Activated CD8-positive, alpha-beta memory T cell treated with anti-CD3 and anti-CD28 coated beads, Interleukin-2, amount 50 U/mL, for 1 hour (primary cell): ENCODE results near the gene ANKUB1.

Source experiments
- DNase-seq: peaks from one replicate; pipeline ENCODE4 v3.0.0-alpha.2; 2020; ENCODE audit errors: extremely low read depth

The ANKUB1 gene

GRCh38 chr3:149763565-149764195 is 28.7 kb downstream of the ANKUB1 start:
- no peak for DNase-seq

DNA sequence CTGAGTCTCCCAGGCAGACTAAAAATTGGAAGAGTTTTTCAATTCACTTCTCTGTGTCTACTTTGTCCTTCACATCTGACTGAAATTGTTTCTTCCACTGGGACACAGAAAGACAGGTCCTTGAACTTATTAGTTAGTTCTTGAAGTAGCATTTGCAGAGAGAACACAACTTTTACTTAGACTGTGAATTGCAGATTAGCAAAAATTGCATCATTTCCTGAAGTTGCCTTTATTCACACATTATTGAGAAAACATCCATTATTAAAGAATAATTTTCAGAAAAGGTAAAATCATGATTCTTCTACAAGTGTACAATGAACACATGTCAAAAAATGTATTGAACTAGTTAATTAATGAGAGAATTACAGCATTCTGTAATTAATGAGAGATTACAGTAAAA is 38.6 kb downstream of the ANKUB1 start:
- no peak for DNase-seq

DNA sequence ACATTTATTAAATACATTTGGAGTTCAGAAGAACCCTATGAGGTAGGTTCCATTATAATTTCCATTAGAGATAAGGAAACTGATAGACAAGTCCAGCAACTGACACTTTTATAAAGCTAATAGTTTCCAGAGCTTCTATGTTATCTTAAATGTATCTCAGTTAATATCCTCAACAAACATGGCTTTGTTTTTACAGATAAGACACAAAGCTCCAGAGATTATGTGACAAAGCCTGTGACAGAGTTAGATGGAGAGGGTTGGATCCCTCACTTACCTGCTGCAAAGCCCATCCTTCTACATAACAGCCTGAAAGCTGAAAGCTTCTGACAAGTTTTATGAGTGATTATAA is 39.6 kb downstream of the ANKUB1 start:
- DNase-seq: no peak

GRCh38 chr3:149752051-149752787 is 40.1 kb downstream of the ANKUB1 start, which contains the start of gene COMMD2:
TSS of gene COMMD2 (minus strand) at chr3:149752489. CDS start at chr3:149752444, 45 bp downstream.
- peak; percentile 24 for DNase-seq

GRCh38 chr3:149751551-149751950 is 40.8 kb downstream of the ANKUB1 start:
- DNase-seq: no peak

- no peak for DNase-seq
Observed at GRCh38 chr3:149744606-149745005, 47.7 kb downstream of the ANKUB1 start.

DNA sequence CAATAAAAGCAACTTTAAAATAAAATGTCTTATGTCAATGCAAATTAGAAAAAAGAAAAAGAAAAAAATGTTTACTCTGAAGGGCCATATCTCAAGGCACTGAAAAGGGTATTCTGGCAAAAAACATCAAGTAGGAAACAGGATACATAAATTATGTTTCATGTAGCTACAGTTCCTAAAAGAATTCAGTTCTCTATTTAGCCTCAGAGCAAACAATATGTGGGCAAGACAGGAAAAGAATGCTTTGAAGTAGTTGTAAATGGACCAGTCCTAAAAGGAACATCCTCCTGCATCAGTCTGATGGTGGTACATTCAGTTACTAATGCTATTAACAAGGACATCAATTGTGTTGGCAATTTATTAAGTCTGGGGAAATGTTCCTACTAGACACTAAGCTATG is 48.2 kb downstream of the ANKUB1 start:
- no peak for DNase-seq

- DNase-seq: no peak
Observed at GRCh38 chr3:149739396-149739795, 53.0 kb downstream of the ANKUB1 start.

- no peak for DNase-seq
Observed at GRCh38 chr3:149738876-149739275, 53.5 kb downstream of the ANKUB1 start.

- DNase-seq: no peak
Observed at GRCh38 chr3:149736953-149737205, 55.5 kb downstream of the ANKUB1 start.

- DNase-seq: no peak
Observed at GRCh38 chr3:149736175-149736952, 56.0 kb downstream of the ANKUB1 start.

DNA sequence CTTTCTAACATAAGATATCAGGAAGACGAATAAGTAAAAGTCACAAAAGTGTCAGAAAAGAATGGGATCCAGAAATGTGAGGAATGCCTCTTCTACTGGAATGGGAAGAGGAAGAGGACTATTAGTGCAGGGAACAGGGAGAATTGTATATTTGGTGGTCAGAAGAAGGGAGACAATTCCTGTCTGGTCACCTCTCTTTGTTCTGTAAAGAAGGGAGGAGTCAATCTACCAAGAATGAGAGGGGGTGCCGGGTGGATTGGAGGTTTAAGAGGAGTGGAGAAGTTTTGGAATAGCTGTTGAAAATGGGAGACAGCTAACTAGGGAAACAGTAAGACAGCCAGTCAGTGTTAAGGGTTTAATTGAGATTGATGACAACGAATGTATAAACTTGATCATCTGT is 60.1 kb downstream of the ANKUB1 start:
- no peak for DNase-seq

- no peak for DNase-seq
Observed at GRCh38 chr3:149727656-149728055, 64.7 kb downstream of the ANKUB1 start.

GRCh38 chr3:149726716-149727407 is 65.5 kb downstream of the ANKUB1 start:
- no peak for DNase-seq

- DNase-seq: no peak
Observed at GRCh38 chr3:149723781-149724180, 68.6 kb downstream of the ANKUB1 start.

DNA sequence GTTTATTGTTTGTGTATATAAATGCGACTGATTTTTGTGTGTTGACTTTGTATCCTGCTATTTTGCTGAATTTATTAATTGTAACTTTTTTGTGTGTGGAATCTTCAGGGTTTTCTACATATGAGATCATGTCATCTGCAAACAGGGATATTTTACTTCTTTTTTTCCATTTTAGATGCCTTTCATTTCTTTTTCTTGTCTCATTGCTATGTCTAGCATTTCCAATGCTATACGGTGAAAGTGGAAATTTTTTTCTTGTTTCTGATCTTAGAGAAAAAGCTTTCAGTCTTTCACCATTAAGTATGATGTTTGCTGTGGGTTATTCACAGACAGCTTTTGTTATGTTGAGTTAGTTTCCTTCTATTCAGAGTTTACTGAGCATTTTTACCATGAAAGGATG is 71.4 kb downstream of the ANKUB1 start:
- DNase-seq: no peak

DNA sequence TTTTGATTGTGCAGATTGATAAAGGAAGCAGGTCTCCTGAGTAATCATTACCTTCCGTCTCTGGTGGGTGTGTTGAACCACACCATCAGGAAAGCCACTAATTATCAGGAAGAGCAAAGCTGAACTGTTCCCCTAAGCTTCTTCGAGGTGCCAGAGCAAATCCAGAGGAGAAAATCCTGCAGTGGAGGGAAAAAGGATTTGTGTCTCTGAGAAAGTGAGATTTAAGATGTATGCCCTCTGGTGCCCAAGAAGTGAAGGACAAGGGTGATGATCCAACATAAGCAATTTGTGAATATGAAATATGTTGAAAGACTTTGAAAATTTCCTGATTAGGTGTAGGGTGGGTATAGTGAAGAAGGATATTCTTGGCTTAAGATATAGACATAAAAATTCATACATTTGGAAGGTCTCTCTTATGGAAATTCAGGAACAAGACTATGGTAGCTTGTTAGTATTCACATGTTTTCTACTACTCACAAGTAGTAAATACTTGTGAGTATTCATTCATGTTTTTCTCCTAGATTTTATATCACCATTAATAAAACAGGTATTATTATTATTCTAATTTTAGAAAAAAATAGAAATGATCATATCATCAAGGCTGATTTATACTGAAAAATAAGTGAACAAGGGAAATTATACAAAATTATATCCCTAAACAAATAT is 74.8 kb downstream of the ANKUB1 start:
- DNase-seq: no peak

DNA sequence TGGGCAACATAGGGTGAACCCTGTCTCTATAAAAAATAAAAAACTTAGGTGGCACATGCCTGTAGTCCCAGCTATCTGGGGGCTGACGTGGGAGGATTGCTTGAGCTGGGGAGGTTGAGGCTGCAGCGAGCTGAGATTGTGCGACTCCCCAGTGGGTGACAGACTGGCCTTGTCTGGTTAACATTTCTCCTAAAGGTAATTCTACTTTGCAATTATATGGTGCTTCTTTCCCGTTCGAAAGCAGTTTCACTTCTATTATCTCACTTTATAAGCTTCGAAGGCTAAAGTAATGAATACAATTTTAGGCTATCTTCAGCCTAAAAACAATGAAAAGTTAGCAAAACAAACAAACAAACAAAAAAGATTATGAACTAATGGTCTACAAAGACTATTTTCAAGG is 75.4 kb downstream of the ANKUB1 start:
- DNase-seq: no peak

GRCh38 chr3:149715247-149715646 is 77.1 kb downstream of the ANKUB1 start:
- DNase-seq: no peak

- no peak for DNase-seq
Observed at GRCh38 chr3:149713730-149714654, 78.4 kb downstream of the ANKUB1 start.
